H1 (cell line): ENCODE results near the gene TOP3A.

Source experiments
- CTCF ChIP-seq, 3 experiments: IDR thresholded peaks; 1 replicate in 2 of 3; 2 replicates in 1 of 3; pipeline versions ENCODE4 v1.5.1 to v1.6.1; 2011; ENCODE audit warnings: low read length in 3 of 3, mild to moderate bottlenecking in 3 of 3, inconsistent platforms in 2 of 3, low read depth in 1 of 3, moderate library complexity in 1 of 3; ENCODE audit not compliant: insufficient read depth in 1 of 3; ENCODE audit errors: control extremely low read depth in 1 of 3
- EGR1 ChIP-seq: IDR thresholded peaks from 2 replicates; pipeline ENCODE4 v1.6.1; 2011; ENCODE audit warnings: low read depth, low read length, borderline replicate concordance
- EZH2 ChIP-seq: fragments of 200-600 bp; sonication (generic); IDR thresholded peaks from 2 replicates; pipeline ENCODE4 v1.7.1; 2012; ENCODE audit warnings: low read depth, mild to moderate bottlenecking, moderate library complexity, low read length, inconsistent platforms; ENCODE audit not compliant: severe bottlenecking
- JUND ChIP-seq: IDR thresholded peaks from 2 replicates; pipeline ENCODE4 v1.6.1; 2011; ENCODE audit warnings: mild to moderate bottlenecking, improper control_type of control experiment, low read length
- PHF8 ChIP-seq: fragments of 200-600 bp; sonication (generic); conservative IDR thresholded peaks from 2 replicates; pipeline ENCODE4 v1.7.1; 2012; ENCODE audit warnings: low read depth, mild to moderate bottlenecking, inconsistent platforms, low read length, moderate library complexity
- POLR2A ChIP-seq, 2 experiments: IDR thresholded peaks; 1 replicate in 1 of 2; 2 replicates in 1 of 2; pipeline ENCODE4 v1.6.1; 2011; ENCODE audit warnings: low read depth in 2 of 2, low read length in 2 of 2, mild to moderate bottlenecking in 2 of 2; ENCODE audit errors: control extremely low read depth in 1 of 2
- POLR2AphosphoS5 ChIP-seq: IDR thresholded peaks from 2 replicates; pipeline ENCODE4 v1.6.1; 2011; ENCODE audit warnings: low read depth, low read length
- POU5F1 ChIP-seq: IDR thresholded peaks from 2 replicates; pipeline ENCODE4 v1.6.1; 2011; ENCODE audit warnings: low read depth, mild to moderate bottlenecking, low read length, moderate library complexity
- RAD21 ChIP-seq, 2 experiments: IDR thresholded peaks in 1 of 2; conservative IDR thresholded peaks in 1 of 2; 2 replicates each; pipeline ENCODE4 v1.6.1; 2011; ENCODE audit warnings: low read depth in 2 of 2, low read length in 2 of 2, improper control_type of control experiment in 1 of 2, inconsistent platforms in 1 of 2, mild to moderate bottlenecking in 1 of 2, moderate library complexity in 1 of 2
- TBP ChIP-seq: IDR thresholded peaks from 2 replicates; pipeline ENCODE4 v1.6.1; 2011; ENCODE audit warnings: low read depth, low read length, improper control_type of control experiment
- TEAD4 ChIP-seq: IDR thresholded peaks from 2 replicates; pipeline ENCODE4 v1.6.1; 2012; ENCODE audit warnings: low read depth, low read length, inconsistent platforms, mixed read lengths
- ZNF274 ChIP-seq: IDR thresholded peaks from 2 replicates; pipeline ENCODE4 v1.7.0; 2012; ENCODE audit warnings: low read length, borderline replicate concordance; ENCODE audit errors: extremely low read depth

- TF ChIP-seq POLR2AphosphoS5 (no peak), CTCF (IDR thresholded peaks at IDR 0.05; ENCODE audit: control extremely low read depth in 1 of 3, insufficient read depth in 1 of 3, low read depth in 1 of 3, low read length in 3 of 3) (no peak), POLR2A (IDR thresholded peaks at IDR 0.05; ENCODE audit: control extremely low read depth in 1 of 2, low read depth in 2 of 2, low read length in 2 of 2) (no peak), EZH2 (no peak), JUND (no peak), ZNF274 (no peak), TBP (no peak), POU5F1 (no peak), PHF8 (no peak), TEAD4 (no peak), EGR1 (no peak), RAD21 (IDR thresholded peaks at IDR 0.05 in 1 of 2, conservative IDR thresholded peaks at IDR 0.05 in 1 of 2; ENCODE audit: low read depth in 2 of 2, low read length in 2 of 2) (no peak)
These were observed 90.8 kb downstream of the TOP3A start for GRCh38 chr17:18224053-18224386.
